ENCODE measurements around the gene BAHD1. TPM values are rescaled to one million over a fixed set of nuclear protein-coding genes. Genes with fewer than 3 reads are reported as not detected.

Gene BAHD1
- total RNA-seq, 2 experiments from 2014 or later: 9.9 to 11.7 TPM

DNA sequence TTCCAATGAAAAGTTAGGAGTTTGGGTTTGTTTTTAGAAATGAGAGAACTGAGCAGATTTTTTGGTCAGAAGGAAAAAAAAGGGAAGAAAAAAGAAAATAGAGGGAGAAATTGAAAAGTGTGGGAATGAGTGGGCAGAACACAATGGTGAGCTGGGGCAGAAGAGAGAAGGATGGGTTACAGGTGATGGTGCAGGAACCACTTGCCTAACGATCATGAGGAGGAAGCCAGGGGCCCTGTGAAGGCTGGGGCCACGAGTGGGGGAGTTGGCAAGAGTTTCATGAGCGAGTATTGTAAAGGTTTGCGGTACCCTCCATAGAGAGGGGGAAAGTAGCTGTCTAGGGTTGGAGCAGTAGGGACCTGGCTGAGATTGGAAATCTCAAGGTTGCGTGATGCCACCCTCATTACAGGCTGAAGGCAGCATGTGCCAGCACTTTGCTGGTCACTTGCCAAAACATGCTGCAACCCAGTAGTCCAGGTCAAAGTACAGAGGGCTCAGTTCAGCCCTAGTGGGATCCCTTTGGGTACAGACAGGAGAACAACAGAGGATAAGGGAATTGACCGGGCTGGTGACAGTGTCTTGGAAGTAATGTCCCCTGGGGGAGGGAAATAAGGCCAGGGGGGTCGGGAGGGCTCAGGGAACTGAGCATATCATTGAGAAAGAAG lies 28.5 kb upstream of the BAHD1 start:
- Mint-ChIP-seq H3K27ac (no peak overlapping the region), H3K9me3 (no peaks in the 10 kb centered on the region), H3K36me3 (ENCODE audit: low read depth) (peaks cover 37% of the 10 kb centered on the region), H3K27me3 (ENCODE audit: low read depth) (no peaks in the 10 kb centered on the region), H3K4me3 (no peak overlapping the region), H3K4me1 (ENCODE audit: low read depth) (peaks cover 29% of the 10 kb centered on the region)
- CTCF ChIA-PET: interaction anchor here (0.6 to 3.5 kb wide), 4 partner anchors 10 to 101 kb away, joined by 3 to 13 read pairs (median 3); no protein-coding TSS in a partner anchor
- intact Hi-C loops (cut with micrococcal nuclease): no loop called here
- no peak for DNase-seq

DNA sequence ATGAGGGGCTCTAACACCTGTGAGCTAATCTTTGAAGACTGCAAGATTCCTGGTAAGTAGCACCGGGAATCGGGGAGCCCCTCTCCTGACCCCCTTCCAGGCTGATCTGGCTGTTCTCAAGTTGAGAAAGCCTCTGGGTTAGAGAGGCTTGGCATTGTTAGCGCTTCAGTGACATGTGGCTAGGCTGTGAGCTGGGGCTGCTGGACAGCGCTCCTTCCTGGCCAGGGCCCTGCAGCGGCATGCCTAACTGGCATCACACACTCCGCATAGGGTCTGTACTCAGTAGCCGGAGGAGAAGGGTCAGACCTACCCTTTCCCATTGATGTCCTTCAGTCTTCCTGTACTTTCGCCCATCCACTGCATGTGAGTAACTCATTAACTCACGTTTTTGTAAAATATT lies 27.7 kb upstream of the BAHD1 start:
- no peak for DNase-seq
- Mint-ChIP-seq H3K27me3 (ENCODE audit: low read depth) (no peaks in the 10 kb centered on the region), H3K36me3 (ENCODE audit: low read depth) (peaks cover 37% of the 10 kb centered on the region), H3K4me1 (ENCODE audit: low read depth) (peaks cover 21% of the 10 kb centered on the region), H3K4me3 (no peak overlapping the region), H3K9me3 (no peaks in the 10 kb centered on the region), H3K27ac (no peak overlapping the region)
- intact Hi-C loops (cut with micrococcal nuclease): no loop called here
- CTCF ChIA-PET: interaction anchor here (0.9 to 3.5 kb wide), 3 partner anchors 9 to 27 kb away, joined by 3 to 13 read pairs (median 3); no protein-coding TSS in a partner anchor

DNA sequence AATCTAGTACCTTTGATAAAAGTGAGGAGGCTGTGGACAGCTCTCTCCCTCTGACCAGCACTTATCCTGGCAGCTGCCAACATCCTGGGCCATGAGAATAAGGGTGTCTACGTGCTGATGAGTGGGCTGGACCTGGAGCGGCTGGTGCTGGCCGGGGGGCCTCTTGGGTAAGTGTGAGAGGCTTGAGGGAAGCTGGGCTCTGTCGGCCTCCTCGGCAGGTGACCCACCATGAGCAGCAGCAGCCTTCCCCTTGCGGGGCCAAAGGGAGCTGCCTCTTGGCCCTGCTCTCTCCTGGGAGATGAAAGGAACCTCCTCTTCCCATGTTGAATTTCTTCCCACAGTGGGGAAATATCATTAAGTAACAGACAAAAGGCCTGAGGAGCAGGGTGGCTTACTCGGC lies 25.9 kb upstream of the BAHD1 start:
- CTCF ChIA-PET: interaction anchor here (1.6 kb wide), 1 partner anchor 47 kb away, joined by 6 read pairs; no protein-coding TSS in a partner anchor
- H3K36me3 Mint-ChIP-seq (ENCODE audit: low read depth): peaks cover 32% of the 10 kb centered on the region
- H3K27ac Mint-ChIP-seq: no peak overlapping the region
- intact Hi-C loops (cut with micrococcal nuclease): no loop called here
- no peaks in the 10 kb centered on the region for H3K9me3 Mint-ChIP-seq
- peaks cover 5% of the 10 kb centered on the region for H3K4me1 Mint-ChIP-seq (ENCODE audit: low read depth)
- no peak for DNase-seq
- no peak overlapping the region for H3K4me3 Mint-ChIP-seq
- no peaks in the 10 kb centered on the region for H3K27me3 Mint-ChIP-seq (ENCODE audit: low read depth)

DNA sequence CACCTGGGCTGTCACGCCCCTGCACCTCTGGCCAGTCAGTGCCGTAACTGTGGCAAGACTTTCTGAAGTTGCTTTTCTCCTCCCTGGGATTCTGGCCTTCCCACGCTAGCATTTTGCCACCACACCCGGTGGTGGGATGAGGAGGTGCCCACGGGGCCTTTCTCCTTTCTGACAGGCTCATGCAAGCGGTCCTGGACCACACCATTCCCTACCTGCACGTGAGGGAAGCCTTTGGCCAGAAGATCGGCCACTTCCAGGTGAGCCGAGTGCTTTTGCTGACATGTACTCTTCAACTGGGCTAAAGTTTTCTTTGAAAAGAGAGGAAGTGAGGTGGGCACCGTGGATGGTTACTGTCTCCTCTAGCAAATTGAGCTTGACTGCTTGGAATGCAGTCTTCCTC lies 25.5 kb upstream of the BAHD1 start:
- Mint-ChIP-seq H3K9me3 (no peaks in the 10 kb centered on the region), H3K4me1 (ENCODE audit: low read depth) (peaks cover 2% of the 10 kb centered on the region), H3K27me3 (ENCODE audit: low read depth) (no peaks in the 10 kb centered on the region), H3K36me3 (ENCODE audit: low read depth) (peaks cover 29% of the 10 kb centered on the region), H3K27ac (no peak overlapping the region), H3K4me3 (no peak overlapping the region)
- DNase-seq: no peak
- CTCF ChIA-PET: interaction anchor here (0.8 to 1.6 kb wide), 3 partner anchors 46 to 141 kb away, joined by 3 to 6 read pairs (median 5); no protein-coding TSS in a partner anchor
- intact Hi-C loops (cut with micrococcal nuclease): no loop called here

DNA sequence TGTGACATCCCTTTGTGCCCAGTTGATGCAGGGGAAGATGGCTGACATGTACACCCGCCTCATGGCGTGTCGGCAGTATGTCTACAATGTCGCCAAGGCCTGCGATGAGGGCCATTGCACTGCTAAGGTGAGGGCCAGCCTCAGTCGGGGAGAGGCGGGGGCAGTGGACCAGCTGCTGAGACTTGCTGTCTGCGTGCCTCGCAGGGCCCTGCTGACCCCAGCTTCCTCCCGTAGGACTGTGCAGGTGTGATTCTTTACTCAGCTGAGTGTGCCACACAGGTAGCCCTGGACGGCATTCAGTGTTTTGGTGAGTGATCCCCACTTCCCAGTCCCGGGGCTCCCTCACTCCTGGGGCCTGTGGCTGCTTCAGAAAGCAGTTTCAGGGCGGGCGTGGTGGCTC lies 24.7 kb upstream of the BAHD1 start:
- Mint-ChIP-seq H3K27ac (no peak overlapping the region), H3K4me1 (ENCODE audit: low read depth) (peaks cover under 1% of the 10 kb centered on the region), H3K9me3 (no peaks in the 10 kb centered on the region), H3K36me3 (ENCODE audit: low read depth) (peaks cover 22% of the 10 kb centered on the region), H3K27me3 (ENCODE audit: low read depth) (no peaks in the 10 kb centered on the region), H3K4me3 (no peak overlapping the region)
- CTCF ChIA-PET: interaction anchor here (0.7 to 11.6 kb wide), 4 partner anchors 47 to 142 kb away, joined by 3 to 214 read pairs (median 4); partner anchors contain the start of gene CCDC9B
- intact Hi-C loops (cut with micrococcal nuclease): no loop called here
- no peak for DNase-seq

DNA sequence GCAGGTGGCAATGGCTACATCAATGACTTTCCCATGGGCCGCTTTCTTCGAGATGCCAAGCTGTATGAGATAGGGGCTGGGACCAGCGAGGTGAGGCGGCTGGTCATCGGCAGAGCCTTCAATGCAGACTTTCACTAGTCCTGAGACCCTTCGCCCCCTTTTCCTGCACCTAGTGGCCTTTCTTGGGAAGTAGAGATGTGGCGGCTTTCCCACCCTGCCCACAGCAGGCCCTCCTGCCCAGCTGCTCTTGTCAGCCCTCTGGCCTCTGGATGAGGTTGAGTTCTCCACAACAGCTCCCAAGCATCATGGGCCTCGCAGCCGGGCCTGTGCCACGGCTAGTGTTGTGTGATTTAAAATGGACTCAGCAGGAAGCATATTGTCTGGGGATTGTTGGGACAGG lies 22.6 kb upstream of the BAHD1 start:
- Mint-ChIP-seq H3K9me3 (no peaks in the 10 kb centered on the region), H3K27me3 (ENCODE audit: low read depth) (no peaks in the 10 kb centered on the region), H3K4me1 (ENCODE audit: low read depth) (no peaks in the 10 kb centered on the region), H3K4me3 (no peak overlapping the region), H3K36me3 (ENCODE audit: low read depth) (peaks cover 10% of the 10 kb centered on the region), H3K27ac (no peak overlapping the region)
- DNase-seq: no peak
- intact Hi-C loops (cut with micrococcal nuclease): no loop called here
- CTCF ChIA-PET: interaction anchor here (0.9 to 11.6 kb wide), 2 partner anchors 17 to 77 kb away, joined by 3 to 214 read pairs; partner anchors contain the start of gene CCDC9B

DNA sequence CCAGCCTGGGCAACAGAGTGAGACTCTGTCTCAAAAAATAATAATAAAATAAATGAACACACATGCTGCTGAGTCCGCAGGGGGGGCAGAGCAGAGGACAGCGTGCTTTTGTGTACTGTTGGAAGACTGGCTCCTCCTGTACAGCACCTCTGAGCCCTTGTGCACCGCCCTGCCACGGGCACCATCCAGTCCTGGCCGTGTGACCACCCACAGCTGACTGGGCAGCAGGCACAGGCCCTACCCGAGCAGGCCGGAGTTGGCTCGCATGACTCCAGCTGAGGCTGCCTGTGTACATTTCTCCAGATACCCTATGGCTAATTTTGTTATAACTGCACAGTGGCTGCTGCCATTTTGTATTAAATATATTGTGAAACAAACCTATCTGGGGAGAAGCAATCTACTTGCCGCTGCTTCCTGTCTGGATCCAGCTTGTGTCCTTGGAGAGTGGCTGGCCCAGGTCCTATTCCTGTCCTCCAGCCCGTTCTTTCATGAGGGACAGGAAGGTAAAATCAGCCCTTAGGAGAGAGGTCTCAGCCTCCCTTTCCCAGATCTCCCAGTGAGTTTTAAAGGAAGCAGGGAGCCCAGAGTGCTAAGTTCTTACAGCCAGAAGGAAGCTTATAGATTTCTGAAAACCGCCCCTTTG lies 20.6 kb upstream of the BAHD1 start:
- no peak for DNase-seq
- H3K27me3 Mint-ChIP-seq (ENCODE audit: low read depth): no peaks in the 10 kb centered on the region
- H3K4me1 Mint-ChIP-seq (ENCODE audit: low read depth): no peaks in the 10 kb centered on the region
- no peaks in the 10 kb centered on the region for H3K9me3 Mint-ChIP-seq
- CTCF ChIA-PET: interaction anchor here (1.2 to 11.6 kb wide), 5 partner anchors 8 to 101 kb away, joined by 4 to 214 read pairs (median 13); partner anchors contain the start of gene CCDC9B
- peaks cover 5% of the 10 kb centered on the region for H3K36me3 Mint-ChIP-seq (ENCODE audit: low read depth)
- intact Hi-C loops (cut with micrococcal nuclease): no loop called here
- H3K4me3 Mint-ChIP-seq: no peak overlapping the region
- no peak overlapping the region for H3K27ac Mint-ChIP-seq

DNA sequence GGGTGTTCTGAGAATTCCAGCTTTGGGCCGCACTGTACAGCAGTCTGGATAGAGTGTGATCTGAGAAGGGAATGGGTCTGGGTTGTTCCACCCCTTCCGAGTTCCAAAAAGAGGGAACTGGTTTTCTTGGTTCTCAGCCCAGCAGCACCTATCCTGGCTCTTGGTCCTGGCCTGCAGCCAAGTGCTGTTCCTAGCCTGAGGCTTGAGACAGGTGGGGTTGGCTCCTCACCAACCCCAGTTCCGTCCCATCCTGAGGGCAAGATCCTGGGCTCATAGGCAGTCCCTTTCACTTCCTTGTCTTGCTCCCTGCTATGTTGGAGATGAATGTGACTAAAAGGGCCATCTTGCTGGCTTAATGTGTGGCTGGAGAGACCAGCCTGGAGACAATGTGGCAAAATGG lies 20.0 kb upstream of the BAHD1 start:
- no peak overlapping the region for H3K4me3 Mint-ChIP-seq
- DNase-seq: no peak
- intact Hi-C loops (cut with micrococcal nuclease): no loop called here
- H3K9me3 Mint-ChIP-seq: no peaks in the 10 kb centered on the region
- no peak overlapping the region for H3K27ac Mint-ChIP-seq
- no peaks in the 10 kb centered on the region for H3K4me1 Mint-ChIP-seq (ENCODE audit: low read depth)
- CTCF ChIA-PET: interaction anchor here (0.6 to 11.6 kb wide), 9 partner anchors 8 to 146 kb away, joined by 3 to 214 read pairs (median 6); partner anchors contain the start of genes BAHD1 and CCDC9B
- peaks cover 2% of the 10 kb centered on the region for H3K36me3 Mint-ChIP-seq (ENCODE audit: low read depth)
- H3K27me3 Mint-ChIP-seq (ENCODE audit: low read depth): no peaks in the 10 kb centered on the region

DNA sequence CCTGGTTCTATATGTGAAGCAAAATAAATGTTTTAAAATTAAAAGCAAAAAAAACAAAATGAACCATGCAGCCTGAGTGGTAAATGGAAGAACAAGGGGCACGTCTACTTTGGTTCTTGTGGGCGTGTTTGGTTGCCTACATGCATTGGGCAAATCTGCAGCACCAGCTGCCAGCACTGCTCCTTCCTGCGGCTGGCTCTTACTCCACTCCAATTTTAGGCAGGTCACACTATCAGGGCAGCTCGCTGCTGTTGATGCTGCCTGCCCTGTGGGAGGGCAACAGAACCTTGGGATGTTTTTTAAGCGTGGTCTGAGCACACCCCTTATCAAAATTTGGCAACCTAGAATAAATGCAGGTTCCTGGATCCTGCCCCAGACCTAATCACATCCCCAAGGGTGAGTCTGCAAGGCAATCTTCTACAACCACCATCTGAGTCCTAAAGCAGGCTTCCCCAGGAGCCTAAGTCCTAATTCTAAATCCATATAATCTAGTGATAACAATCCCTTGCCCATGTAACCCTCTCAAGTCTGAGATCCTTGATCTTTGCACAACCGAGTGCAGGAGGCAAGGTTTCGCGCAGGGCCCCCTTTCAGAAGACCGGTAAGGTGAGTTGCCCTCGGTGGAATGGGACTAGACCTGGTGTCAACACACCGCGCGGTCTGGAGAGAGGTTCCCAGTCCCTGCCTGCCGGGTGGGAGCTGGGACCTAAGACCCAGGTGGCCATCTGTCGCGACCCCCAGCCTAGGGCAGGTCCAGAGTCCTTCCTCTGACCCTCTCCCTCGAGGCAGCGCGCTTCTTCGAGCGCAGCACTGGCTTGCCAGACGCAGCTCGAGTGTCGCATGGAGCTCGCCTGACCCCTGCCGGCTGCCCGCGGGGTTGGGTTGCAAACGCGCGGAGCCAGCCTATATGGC lies 19.3 kb upstream of the BAHD1 start:
- Mint-ChIP-seq H3K9me3 (no peaks in the 10 kb centered on the region), H3K27ac (no peak overlapping the region), H3K4me1 (ENCODE audit: low read depth) (no peaks in the 10 kb centered on the region), H3K27me3 (ENCODE audit: low read depth) (no peaks in the 10 kb centered on the region), H3K4me3 (no peak overlapping the region), H3K36me3 (ENCODE audit: low read depth) (peaks cover 2% of the 10 kb centered on the region)
- peak; percentile 90 for DNase-seq
- CTCF ChIA-PET: interaction anchor here (0.6 to 11.6 kb wide), 28 partner anchors 9 to 204 kb away, joined by 3 to 214 read pairs (median 4); partner anchors contain the start of genes BAHD1, CCDC9B, INAFM2 and IVD
- intact Hi-C loops (cut with micrococcal nuclease): loop anchor here (1.0 kb wide), 4 partner anchors 53 to 142 kb away; no protein-coding TSS in a partner anchor

DNA sequence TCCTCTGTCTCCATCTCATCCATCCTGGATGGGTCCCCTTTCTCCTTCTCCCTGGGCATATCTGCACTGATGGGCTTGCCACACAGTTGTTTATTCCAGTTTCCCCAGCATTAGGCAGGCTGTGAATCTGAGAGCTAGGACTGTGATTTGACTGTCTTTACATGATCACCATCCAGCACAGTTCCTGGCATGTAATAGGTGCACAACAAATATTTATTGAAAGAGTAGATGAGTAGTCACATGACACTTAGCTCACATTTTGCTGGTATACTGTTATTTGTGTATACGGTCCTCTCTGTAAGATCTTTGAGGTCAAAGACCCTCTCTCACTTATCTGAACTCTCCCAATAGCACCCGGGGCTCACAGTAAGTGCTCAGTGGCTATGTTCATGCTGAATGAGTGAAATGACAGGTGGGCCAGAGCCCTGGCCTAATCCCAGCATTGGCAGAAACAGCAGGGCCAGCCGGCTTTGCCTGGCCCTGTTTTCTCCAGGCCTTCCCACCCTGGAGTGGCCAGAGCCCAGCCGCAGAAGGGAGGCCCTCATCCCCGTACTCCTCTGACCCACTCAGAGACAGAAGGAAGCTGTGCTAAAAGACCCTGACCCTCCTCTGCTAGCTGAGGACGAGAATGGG lies 16.2 kb upstream of the BAHD1 start:
- H3K4me3 Mint-ChIP-seq: no peak overlapping the region
- CTCF ChIA-PET: interaction anchor here (1.1 to 11.6 kb wide), 5 partner anchors 38 to 118 kb away, joined by 3 to 214 read pairs (median 3); partner anchors contain the start of gene CCDC9B
- no peak overlapping the region for H3K27ac Mint-ChIP-seq
- H3K27me3 Mint-ChIP-seq (ENCODE audit: low read depth): no peaks in the 10 kb centered on the region
- DNase-seq: no peak
- no peaks in the 10 kb centered on the region for H3K36me3 Mint-ChIP-seq (ENCODE audit: low read depth)
- H3K9me3 Mint-ChIP-seq: no peaks in the 10 kb centered on the region
- no peaks in the 10 kb centered on the region for H3K4me1 Mint-ChIP-seq (ENCODE audit: low read depth)
- intact Hi-C loops (cut with micrococcal nuclease): no loop called here

DNA sequence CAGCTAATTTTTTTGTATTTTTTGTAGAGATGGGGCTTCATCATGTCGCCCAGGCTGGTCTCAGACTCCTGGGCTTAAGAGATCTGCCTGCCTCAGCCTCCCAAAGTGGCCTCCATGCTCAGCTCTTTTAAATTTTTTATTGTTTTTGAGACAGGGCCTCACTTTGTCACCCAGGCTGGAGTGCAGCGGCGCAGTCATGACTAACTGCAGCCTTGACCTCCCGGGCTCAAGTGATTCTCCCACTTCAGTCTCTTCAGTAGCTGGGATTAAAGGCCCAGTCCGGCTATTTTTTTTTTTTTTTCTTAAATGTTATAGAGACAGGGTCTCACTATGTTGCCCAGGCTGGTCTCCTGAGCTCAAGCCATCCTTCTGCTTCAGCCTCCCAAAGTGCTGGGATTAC lies 15.1 kb upstream of the BAHD1 start:
- H3K27me3 Mint-ChIP-seq (ENCODE audit: low read depth): no peaks in the 10 kb centered on the region
- H3K9me3 Mint-ChIP-seq: no peaks in the 10 kb centered on the region
- H3K36me3 Mint-ChIP-seq (ENCODE audit: low read depth): no peaks in the 10 kb centered on the region
- intact Hi-C loops (cut with micrococcal nuclease): no loop called here
- no peak overlapping the region for H3K4me3 Mint-ChIP-seq
- no peaks in the 10 kb centered on the region for H3K4me1 Mint-ChIP-seq (ENCODE audit: low read depth)
- H3K27ac Mint-ChIP-seq: no peak overlapping the region
- DNase-seq: no peak
- CTCF ChIA-PET: interaction anchor here (0.7 to 11.6 kb wide), 9 partner anchors 10 to 360 kb away, joined by 3 to 214 read pairs (median 3); partner anchors contain the start of gene CCDC9B

Measured in activated naive CD4-positive, alpha-beta T cell treated with anti-CD3 and anti-CD28 coated beads for 36 hours (primary cell).